ENCODE results near the gene NUMB. TPM values are rescaled to one million over a fixed set of nuclear protein-coding genes. Genes with fewer than 3 reads are reported as not detected.
A peak's percentile ranks its signal among the peaks of the same experiment; 100 is the strongest.

The NUMB gene
- total and polyA plus RNA-seq, 2 of the 13 experiments (the other 11 are each of a cell fraction or from before 2014, with no cell fraction given) = 20.3 to 71.1 TPM

- no peak for TF ChIP-seq ZHX1 (CRISPR knock-in tag; IDR thresholded peaks at IDR 0.05; ENCODE audit: low read depth)
- TF ChIP-seq FOXJ3 (CRISPR knock-in tag; IDR thresholded peaks at IDR 0.05; ENCODE audit: borderline replicate concordance) = no peak
- TF ChIP-seq EEA1 (CRISPR knock-in tag; IDR thresholded peaks at IDR 0.05; ENCODE audit: borderline replicate concordance) = no peak
- TF ChIP-seq ZNF12 (CRISPR knock-in tag; IDR thresholded peaks at IDR 0.05) = no peak
- TF ChIP-seq ZNF329 (CRISPR knock-in tag; IDR thresholded peaks at IDR 0.05; ENCODE audit: low read depth) = no peak
- TF ChIP-seq CREB3 (CRISPR knock-in tag; IDR thresholded peaks at IDR 0.05) = no peak
- TF ChIP-seq ZNF883 (CRISPR knock-in tag; IDR thresholded peaks at IDR 0.05; ENCODE audit: not compliant biosample characterization) = no peak
- no peak for TF ChIP-seq FOSL1 (CRISPR knock-in tag; IDR thresholded peaks at IDR 0.05; ENCODE audit: borderline replicate concordance)
- no peak for TF ChIP-seq MIXL1 (CRISPR knock-in tag; IDR thresholded peaks at IDR 0.05)
- no peak for TF ChIP-seq ZBTB26 (CRISPR knock-in tag; IDR thresholded peaks at IDR 0.05; ENCODE audit: borderline replicate concordance)
- no peak for TF ChIP-seq AKNA (CRISPR knock-in tag; IDR thresholded peaks at IDR 0.05; ENCODE audit: borderline replicate concordance)
- TF ChIP-seq GABPB1 (CRISPR knock-in tag; IDR thresholded peaks at IDR 0.05) = peak; percentile 50; the same call in 1 of the 2 replicates
- TF ChIP-seq NR2F6 (IDR thresholded peaks at IDR 0.05) = no peak
- 0 out of 2 replicates have a peak, but pooled peaks have one; percentile 7 for TF ChIP-seq NR2F6 (CRISPR knock-in tag; IDR thresholded peaks at IDR 0.05)
- TF ChIP-seq NFIB (CRISPR knock-in tag; IDR thresholded peaks at IDR 0.05; ENCODE audit: borderline replicate concordance) = no peak
- no peak for TF ChIP-seq ZNF550 (CRISPR knock-in tag; IDR thresholded peaks at IDR 0.05; ENCODE audit: borderline replicate concordance)
- no peak for TF ChIP-seq GMEB1 (CRISPR knock-in tag; IDR thresholded peaks at IDR 0.05; ENCODE audit: borderline replicate concordance)
Observed at GRCh38 chr14:73269729-73270531, 188.4 kb downstream of the NUMB start (continued).
